ENCODE data around the gene TRIM45. TPM values are rescaled to one million over a fixed set of nuclear protein-coding genes. Genes with fewer than 3 reads are reported as not detected.

TRIM45 gene
- total and polyA plus RNA-seq, 2 donors (not counting 1 experiment from before 2014, with no cell fraction given), result 4.0 to 8.4 TPM

DNA sequence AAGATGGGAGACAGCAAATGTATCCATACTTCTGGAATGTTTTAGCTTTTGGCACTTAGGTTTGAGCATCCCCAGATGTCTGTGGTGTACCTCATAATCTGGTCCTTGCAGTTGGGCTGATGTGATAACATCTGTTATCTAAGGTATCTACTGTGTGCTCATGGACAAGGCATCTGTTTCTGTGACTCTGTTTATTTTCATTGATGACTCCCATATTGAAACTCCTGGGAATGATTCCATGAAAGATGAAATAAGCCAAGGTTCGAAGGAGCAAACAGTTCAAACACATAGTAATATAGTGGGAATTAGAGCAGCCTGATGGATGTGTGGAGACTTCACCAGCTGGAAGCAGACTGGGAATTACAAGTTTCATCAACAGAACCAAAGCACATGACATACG lies 20.7 kb upstream of the TRIM45 start:
- H3K27ac ChIP-seq (ENCODE audit: insufficient read depth, low read length), result no peak overlapping the region
- H3K27me3 ChIP-seq (ENCODE audit: control insufficient read depth, insufficient read depth, low read length), result no peaks in the 10 kb centered on the region
- H3K9ac ChIP-seq (ENCODE audit: insufficient read depth, low read length), result no peak overlapping the region
- no peaks in the 10 kb centered on the region for H4K20me1 ChIP-seq (ENCODE audit: control insufficient read depth, extremely low read depth, insufficient read depth, low read length)
- DNase-seq (ENCODE audit: low read depth in 2 of 2), result peak; percentile 57 to 90
- no peak overlapping the region for H2AFZ ChIP-seq (ENCODE audit: low read length)
- H3K4me2 ChIP-seq (ENCODE audit: extremely low read depth, insufficient read depth, low read length), result peak overlapping the region; percentile 16
- H3K4me3 ChIP-seq (replicated peaks in 1 of 4; ENCODE audit: control extremely low read depth in 1 of 4, insufficient read depth in 1 of 4, low read depth in 3 of 4, low read length in 4 of 4), result no peak overlapping the region
- TF ChIP-seq EZH2 (IDR thresholded peaks at IDR 0.05; ENCODE audit: low read length, missing control alignments), result no peak
- TF ChIP-seq CTCF (conservative IDR thresholded peaks at IDR 0.05 in 1 of 2, IDR thresholded peaks at IDR 0.05 in 1 of 2; ENCODE audit: low read depth in 1 of 2, low read length in 2 of 2), result no peak
- H3K79me2 ChIP-seq (ENCODE audit: control insufficient read depth, insufficient read depth, low read length), result no peaks in the 10 kb centered on the region
- peaks cover 8% of the 10 kb centered on the region for H3K4me1 ChIP-seq (ENCODE audit: control insufficient read depth, extremely low read depth, insufficient read depth, low read length)
- no peaks in the 10 kb centered on the region for H3K9me3 ChIP-seq (ENCODE audit: control insufficient read depth, insufficient read depth, low read depth, low read length)
- no peaks in the 10 kb centered on the region for H3K36me3 ChIP-seq (ENCODE audit: control insufficient read depth, insufficient read depth, low read length)

DNA sequence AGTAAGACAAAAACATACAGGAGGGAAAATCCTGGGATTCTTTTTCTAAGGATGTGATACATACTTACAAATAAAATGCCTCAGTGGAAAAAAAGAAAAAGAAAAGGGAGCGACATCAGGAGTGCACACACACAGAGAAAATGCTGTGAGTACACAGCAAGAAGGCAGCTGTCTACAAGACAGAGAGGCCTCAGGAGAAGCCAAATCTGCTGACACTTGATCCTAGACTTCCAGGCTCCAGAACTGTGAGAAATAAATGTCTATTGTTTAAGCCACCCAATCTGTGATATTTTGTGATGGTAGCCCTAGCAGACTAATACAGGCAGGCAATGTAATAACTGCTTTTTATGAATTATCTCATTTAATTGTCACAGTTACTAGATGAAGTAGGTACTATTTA lies 17.0 kb upstream of the TRIM45 start:
- no peak overlapping the region for H3K4me3 ChIP-seq (replicated peaks in 1 of 4; ENCODE audit: control extremely low read depth in 1 of 4, insufficient read depth in 1 of 4, low read depth in 3 of 4, low read length in 4 of 4)
- H3K36me3 ChIP-seq (ENCODE audit: control insufficient read depth, insufficient read depth, low read length), result no peaks in the 10 kb centered on the region
- no peak overlapping the region for H3K4me2 ChIP-seq (ENCODE audit: extremely low read depth, insufficient read depth, low read length)
- H3K9me3 ChIP-seq (ENCODE audit: control insufficient read depth, insufficient read depth, low read depth, low read length), result no peaks in the 10 kb centered on the region
- H3K27ac ChIP-seq (ENCODE audit: insufficient read depth, low read length), result no peak overlapping the region
- no peak for TF ChIP-seq EZH2 (IDR thresholded peaks at IDR 0.05; ENCODE audit: low read length, missing control alignments)
- no peak for TF ChIP-seq CTCF (conservative IDR thresholded peaks at IDR 0.05 in 1 of 2, IDR thresholded peaks at IDR 0.05 in 1 of 2; ENCODE audit: low read depth in 1 of 2, low read length in 2 of 2)
- H4K20me1 ChIP-seq (ENCODE audit: control insufficient read depth, extremely low read depth, insufficient read depth, low read length), result no peaks in the 10 kb centered on the region
- no peak for DNase-seq (ENCODE audit: low read depth in 2 of 2)
- H3K27me3 ChIP-seq (ENCODE audit: control insufficient read depth, insufficient read depth, low read length), result no peaks in the 10 kb centered on the region
- no peaks in the 10 kb centered on the region for H3K79me2 ChIP-seq (ENCODE audit: control insufficient read depth, insufficient read depth, low read length)
- no peaks in the 10 kb centered on the region for H3K4me1 ChIP-seq (ENCODE audit: control insufficient read depth, extremely low read depth, insufficient read depth, low read length)
- H3K9ac ChIP-seq (ENCODE audit: insufficient read depth, low read length), result no peak overlapping the region
- H2AFZ ChIP-seq (ENCODE audit: low read length), result no peak overlapping the region

DNA sequence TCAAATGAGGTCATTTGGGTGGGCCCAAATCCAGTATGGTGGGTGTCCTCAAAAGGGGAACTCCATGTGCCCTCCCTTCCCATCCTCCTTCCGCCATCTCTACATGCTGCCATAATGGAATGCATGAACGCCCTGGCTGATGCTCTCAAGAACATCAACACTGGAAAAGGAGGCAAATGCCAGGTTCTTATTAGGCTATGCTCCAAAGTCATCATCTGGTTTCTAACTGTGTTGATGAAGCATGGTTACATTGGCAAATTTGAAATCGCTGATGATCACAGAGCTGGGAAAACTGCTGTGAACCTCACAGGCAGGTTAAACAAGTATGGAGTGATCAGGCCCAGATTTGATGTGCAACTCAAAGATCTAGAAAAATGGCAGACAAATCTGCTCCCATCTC lies 16.6 kb upstream of the TRIM45 start:
- H3K4me1 ChIP-seq (ENCODE audit: control insufficient read depth, extremely low read depth, insufficient read depth, low read length), result no peaks in the 10 kb centered on the region
- H3K36me3 ChIP-seq (ENCODE audit: control insufficient read depth, insufficient read depth, low read length), result no peaks in the 10 kb centered on the region
- H3K9me3 ChIP-seq (ENCODE audit: control insufficient read depth, insufficient read depth, low read depth, low read length), result no peaks in the 10 kb centered on the region
- no peaks in the 10 kb centered on the region for H3K79me2 ChIP-seq (ENCODE audit: control insufficient read depth, insufficient read depth, low read length)
- no peaks in the 10 kb centered on the region for H4K20me1 ChIP-seq (ENCODE audit: control insufficient read depth, extremely low read depth, insufficient read depth, low read length)
- no peak overlapping the region for H3K4me2 ChIP-seq (ENCODE audit: extremely low read depth, insufficient read depth, low read length)
- no peak for TF ChIP-seq EZH2 (IDR thresholded peaks at IDR 0.05; ENCODE audit: low read length, missing control alignments)
- TF ChIP-seq CTCF (conservative IDR thresholded peaks at IDR 0.05 in 1 of 2, IDR thresholded peaks at IDR 0.05 in 1 of 2; ENCODE audit: low read depth in 1 of 2, low read length in 2 of 2), result no peak
- H3K9ac ChIP-seq (ENCODE audit: insufficient read depth, low read length), result no peak overlapping the region
- H3K4me3 ChIP-seq (replicated peaks in 1 of 4; ENCODE audit: control extremely low read depth in 1 of 4, insufficient read depth in 1 of 4, low read depth in 3 of 4, low read length in 4 of 4), result no peak overlapping the region
- H2AFZ ChIP-seq (ENCODE audit: low read length), result no peak overlapping the region
- no peak overlapping the region for H3K27ac ChIP-seq (ENCODE audit: insufficient read depth, low read length)
- no peaks in the 10 kb centered on the region for H3K27me3 ChIP-seq (ENCODE audit: control insufficient read depth, insufficient read depth, low read length)
- no peak for DNase-seq (ENCODE audit: low read depth in 2 of 2)
